ENCODE data around the gene TP73. TPM values are rescaled to one million over a fixed set of nuclear protein-coding genes. Genes with fewer than 3 reads are reported as not detected.
A peak's percentile ranks its signal among the peaks of the same experiment; 100 is the strongest.
"Not testable (repeated sequence)": the region's sequence is repeated elsewhere in the genome, so short reads cannot be mapped to it uniquely, and the experiment has no call there.

Gene TP73
- total RNA-seq, 4 donors from 2014 or later: 0.30 to 0.76 TPM; not detected in 2

GRCh38 chr1:3747903-3748302 lies 95.6 kb downstream of the TP73 start:
- H3K36me3 ChIP-seq: no peaks in the 10 kb centered on the region
- TF ChIP-seq POLR2A (IDR thresholded peaks at IDR 0.05) (no peak), CTCF (IDR thresholded peaks at IDR 0.05) (no peak)
- peak overlapping the region in 1 of 2 donors; percentile 68 for H3K4me3 ChIP-seq
- H3K27ac ChIP-seq: no peak overlapping the region
- no peaks in the 10 kb centered on the region for H3K9me3 ChIP-seq
- intact Hi-C loops (cut with DNase I; ENCODE audit: low total_unique reads): no loop called here
- DNase-seq: no peak
- peaks cover 4 to 10% of the 10 kb centered on the region in 2 donors for H3K4me1 ChIP-seq
- H3K27me3 ChIP-seq: no peaks in the 10 kb centered on the region

GRCh38 chr1:3748316-3748900 lies 96.1 kb downstream of the TP73 start:
- DNase-seq; H3K27ac ChIP-seq; H3K27me3 ChIP-seq; H3K4me3 ChIP-seq; intact Hi-C loops (cut with DNase I; ENCODE audit: low total_unique reads); H3K4me1 ChIP-seq; H3K36me3 ChIP-seq; H3K9me3 ChIP-seq: not testable (repeated sequence)

GRCh38 chr1:3749512-3749911 lies 97.2 kb downstream of the TP73 start:
- H3K4me1 ChIP-seq: peaks cover 4 to 10% of the 10 kb centered on the region in 2 donors
- H3K27ac ChIP-seq: no peak overlapping the region
- H3K9me3 ChIP-seq: no peaks in the 10 kb centered on the region
- no peaks in the 10 kb centered on the region for H3K27me3 ChIP-seq
- no peak for DNase-seq
- intact Hi-C loops (cut with DNase I; ENCODE audit: low total_unique reads): no loop called here
- no peak overlapping the region for H3K4me3 ChIP-seq
- no peaks in the 10 kb centered on the region for H3K36me3 ChIP-seq
- TF ChIP-seq CTCF (IDR thresholded peaks at IDR 0.05): no peak
- TF ChIP-seq POLR2A (IDR thresholded peaks at IDR 0.05): no peak

GRCh38 chr1:3750741-3751140 lies 98.4 kb downstream of the TP73 start:
- Histone ChIP-seq H3K36me3 (no peaks in the 10 kb centered on the region), H3K9me3 (no peaks in the 10 kb centered on the region), H3K4me3 (no peak overlapping the region), H3K27ac (no peak overlapping the region), H3K27me3 (no peaks in the 10 kb centered on the region), H3K4me1 (peaks cover 4 to 8% of the 10 kb centered on the region in 2 donors)
- DNase-seq: no peak
- TF ChIP-seq POLR2A (IDR thresholded peaks at IDR 0.05): no peak
- no peak for TF ChIP-seq CTCF (IDR thresholded peaks at IDR 0.05)
- intact Hi-C loops (cut with DNase I; ENCODE audit: low total_unique reads): no loop called here

DNA sequence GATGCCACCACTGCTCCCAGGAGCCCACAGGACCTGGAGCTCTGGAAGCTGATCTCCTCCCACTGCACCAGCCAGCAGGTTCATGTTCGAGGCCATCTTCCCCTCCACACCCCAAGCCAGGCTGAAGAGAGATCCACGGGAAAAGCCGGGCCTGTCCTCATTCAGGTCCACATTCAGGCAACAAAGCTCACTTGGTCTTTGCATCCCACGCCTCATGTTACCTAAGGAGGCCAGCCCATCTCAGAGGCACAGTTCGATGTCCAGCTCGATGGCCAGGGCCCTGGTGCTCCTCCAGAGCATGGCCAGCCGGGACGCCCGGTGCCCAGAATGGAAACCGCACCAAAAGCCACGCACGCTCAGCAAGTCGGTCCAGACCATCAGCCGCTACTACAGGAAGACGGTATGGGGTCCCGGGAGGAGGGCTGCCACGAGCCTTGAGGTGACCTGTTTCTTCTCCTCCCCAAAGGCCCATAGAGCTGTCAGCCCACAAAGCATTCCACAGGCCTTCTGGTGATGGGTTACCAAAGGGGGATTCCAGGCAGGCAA lies 100.2 kb downstream of the TP73 start, which contains the start of gene CCDC27:
CCDC27 (plus strand) TSS at position 51 of the 546 bp plus-strand sequence; CDS start at position 83, 32 bp downstream.
- Histone ChIP-seq H3K36me3 (no peaks in the 10 kb centered on the region), H3K4me1 (peaks cover 4 to 5% of the 10 kb centered on the region in 2 donors), H3K27me3 (no peaks in the 10 kb centered on the region), H3K27ac (no peak within 1 kb of the TSS), H3K9me3 (no peaks in the 10 kb centered on the region), H3K4me3 (no peak within 1 kb of the TSS)
- DNase-seq: no peak
- no peak for TF ChIP-seq CTCF (IDR thresholded peaks at IDR 0.05)
- intact Hi-C loops (cut with DNase I; ENCODE audit: low total_unique reads): no loop called here
